HepG2 (cell line): ENCODE results near the gene PPM1G. TPM values are rescaled to one million over a fixed set of nuclear protein-coding genes. Genes with fewer than 3 reads are reported as not detected.

Experiments used
- DZIP1 ChIP-seq: sonication (generic); formaldehyde crosslinking; IDR thresholded peaks from 2 replicates; pipeline ENCODE4 v1.5.0; 2020; ENCODE audit warnings: mild to moderate bottlenecking, missing genetic modification reagents
- FOXA1 ChIP-seq, 2 experiments: fragments of 450-650 bp in 1 of 2; sonication (generic) in 1 of 2; formaldehyde crosslinking in 1 of 2; IDR thresholded peaks; 2 replicates each; pipeline versions ENCODE4 v1.4.0 to v1.6.1; 2016 to 2020; ENCODE audit warnings: missing genetic modification reagents in 1 of 2
- NCOA5 ChIP-seq: sonication (generic); formaldehyde crosslinking; IDR thresholded peaks from 2 replicates; pipeline ENCODE4 v1.4.0; 2020; ENCODE audit warnings: missing genetic modification reagents
- RARG ChIP-seq: sonication (generic); formaldehyde crosslinking; IDR thresholded peaks from 2 replicates; pipeline ENCODE4 v1.4.0; 2020; ENCODE audit warnings: low read depth, mild to moderate bottlenecking, missing genetic modification reagents
- RXRA ChIP-seq: sonication (generic); formaldehyde crosslinking; IDR thresholded peaks from 2 replicates; pipeline ENCODE4 v1.5.1; 2020; ENCODE audit warnings: missing genetic modification reagents
- SRSF9 ChIP-seq: fragments of 200-400 bp; formaldehyde crosslinking; IDR thresholded peaks from 2 replicates; pipeline ENCODE4 v1.6.1; 2018; ENCODE audit warnings: borderline replicate concordance, mild to moderate bottlenecking, low read depth, low read length; ENCODE audit not compliant: insufficient read depth, poor library complexity, severe bottlenecking
- ZNF207 ChIP-seq: fragments of 450-650 bp; IDR thresholded peaks from 2 replicates; pipeline ENCODE4 v1.6.1; 2016; ENCODE audit warnings: antibody characterized with exemption, borderline replicate concordance
- polyA plus RNA-seq, 8 experiments: library from polyadenylated mRNA; depleted of rRNA in 3 of 8; stranded (reverse) in 7 of 8; unstranded in 1 of 8; fragments of >200 nt; fragmentation: Illumina TruSeq in 4 of 8; extraction: Trizol in 4 of 8; gene quantifications; 2 replicates each; pipeline versions ENCODE4 v1.2.1 to v1.2.3, GENCODE V29; 2011 to 2016; ENCODE audit warnings: low read depth in 4 of 8, missing spikeins in 1 of 8, mixed read lengths in 1 of 8; ENCODE audit not compliant: insufficient read depth in 1 of 8
- total RNA-seq, 5 experiments: library from RNA; depleted of rRNA; stranded (reverse); fragments of >200 nt; fragmentation: Illumina TruSeq; extraction: Trizol; gene quantifications; 2 replicates each; pipeline ENCODE4 v1.2.3, GENCODE V29; 2016; ENCODE audit warnings: low read depth in 1 of 5
- TF ChIP-seq, protein P1 (sequence below): sonication (generic); formaldehyde crosslinking; conservative IDR thresholded peaks from 2 replicates; pipeline ENCODE4 v1.8.0; 2022; ENCODE audit warnings: mild to moderate bottlenecking, moderate library complexity, missing genetic modification reagents
- TF ChIP-seq, protein P2 (sequence below): sonication (generic); formaldehyde crosslinking; IDR thresholded peaks from 2 replicates; pipeline ENCODE4 v1.8.1; 2023; ENCODE audit warnings: mild to moderate bottlenecking, missing genetic modification reagents

Gene PPM1G
- total and polyA plus RNA-seq, 2 of the 13 experiments (the other 11 are each of a cell fraction or from before 2014, with no cell fraction given) = 58.2 to 213 TPM

DNA sequence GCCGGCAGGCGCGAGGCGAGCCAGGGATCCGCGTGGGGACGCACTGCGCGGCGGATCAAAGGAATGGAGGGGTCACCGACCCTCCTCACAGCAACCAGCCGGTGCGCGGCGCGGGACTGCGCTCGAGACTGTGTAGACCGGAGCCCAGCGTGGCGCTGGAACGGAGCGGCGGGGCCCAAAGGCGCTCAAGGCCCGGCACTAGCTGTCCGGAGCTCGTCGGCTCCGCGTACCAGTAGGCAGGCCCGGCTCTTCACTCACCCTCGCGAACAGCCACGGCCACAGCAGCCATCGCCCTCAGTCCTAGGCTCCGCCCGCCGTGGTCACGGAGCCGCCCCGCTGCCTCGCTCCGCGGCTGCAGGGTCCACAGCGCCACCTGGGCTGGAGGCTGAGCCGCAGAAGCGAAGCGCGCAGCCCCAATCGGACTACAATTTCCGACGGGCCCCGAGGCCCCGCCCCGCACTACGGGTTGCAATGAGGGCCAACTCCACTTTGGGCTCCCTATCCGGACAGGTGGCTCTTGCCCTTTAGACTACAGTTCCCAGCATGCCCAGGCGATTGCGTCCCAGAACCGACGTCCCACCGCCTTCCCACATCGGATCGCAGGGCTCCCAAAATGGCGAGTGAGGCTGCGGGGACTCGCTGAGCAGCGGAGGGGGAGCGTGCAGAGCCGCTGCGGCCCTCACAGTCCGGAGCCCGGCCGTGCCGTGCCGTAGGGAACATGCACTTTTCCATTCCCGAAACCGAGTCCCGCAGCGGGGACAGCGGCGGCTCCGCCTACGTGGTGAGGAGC lies 39.2 kb downstream of the PPM1G start, which contains the start of the genes EIF2B4 and SNX17 (continued):
- TF ChIP-seq, protein P1, sequence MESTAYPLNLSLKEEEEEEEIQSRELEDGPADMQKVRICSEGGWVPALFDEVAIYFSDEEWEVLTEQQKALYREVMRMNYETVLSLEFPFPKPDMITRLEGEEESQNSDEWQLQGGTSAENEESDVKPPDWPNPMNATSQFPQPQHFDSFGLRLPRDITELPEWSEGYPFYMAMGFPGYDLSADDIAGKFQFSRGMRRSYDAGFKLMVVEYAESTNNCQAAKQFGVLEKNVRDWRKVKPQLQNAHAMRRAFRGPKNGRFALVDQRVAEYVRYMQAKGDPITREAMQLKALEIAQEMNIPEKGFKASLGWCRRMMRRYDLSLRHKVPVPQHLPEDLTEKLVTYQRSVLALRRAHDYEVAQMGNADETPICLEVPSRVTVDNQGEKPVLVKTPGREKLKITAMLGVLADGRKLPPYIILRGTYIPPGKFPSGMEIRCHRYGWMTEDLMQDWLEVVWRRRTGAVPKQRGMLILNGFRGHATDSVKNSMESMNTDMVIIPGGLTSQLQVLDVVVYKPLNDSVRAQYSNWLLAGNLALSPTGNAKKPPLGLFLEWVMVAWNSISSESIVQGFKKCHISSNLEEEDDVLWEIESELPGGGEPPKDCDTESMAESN (CRISPR knock-in tag) = peak; percentile 98
- no peak for TF ChIP-seq NCOA5 (CRISPR knock-in tag)
- TF ChIP-seq ZNF207 = no peak
- TF ChIP-seq, protein P2, sequence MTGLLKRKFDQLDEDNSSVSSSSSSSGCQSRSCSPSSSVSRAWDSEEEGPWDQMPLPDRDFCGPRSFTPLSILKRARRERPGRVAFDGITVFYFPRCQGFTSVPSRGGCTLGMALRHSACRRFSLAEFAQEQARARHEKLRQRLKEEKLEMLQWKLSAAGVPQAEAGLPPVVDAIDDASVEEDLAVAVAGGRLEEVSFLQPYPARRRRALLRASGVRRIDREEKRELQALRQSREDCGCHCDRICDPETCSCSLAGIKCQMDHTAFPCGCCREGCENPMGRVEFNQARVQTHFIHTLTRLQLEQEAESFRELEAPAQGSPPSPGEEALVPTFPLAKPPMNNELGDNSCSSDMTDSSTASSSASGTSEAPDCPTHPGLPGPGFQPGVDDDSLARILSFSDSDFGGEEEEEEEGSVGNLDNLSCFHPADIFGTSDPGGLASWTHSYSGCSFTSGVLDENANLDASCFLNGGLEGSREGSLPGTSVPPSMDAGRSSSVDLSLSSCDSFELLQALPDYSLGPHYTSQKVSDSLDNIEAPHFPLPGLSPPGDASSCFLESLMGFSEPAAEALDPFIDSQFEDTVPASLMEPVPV = peak; percentile 98
- no peak for TF ChIP-seq FOXA1 (IDR thresholded peaks at IDR 0.05)
- peak; percentile 38 for TF ChIP-seq FOXA1 (CRISPR knock-in tag; IDR thresholded peaks at IDR 0.05)
- no peak for TF ChIP-seq DZIP1 (CRISPR knock-in tag)
- no peak for TF ChIP-seq SRSF9
- peak; percentile 99 for TF ChIP-seq RXRA
- TF ChIP-seq RARG (CRISPR knock-in tag) = peak; percentile 13; the same call in 1 of the 2 replicates
